Lower lobe of right lung (tissue), 2 donors: Measurements from ENCODE around the gene PPP1R12C. TPM values are rescaled to one million over a fixed set of nuclear protein-coding genes. Genes with fewer than 3 reads are reported as not detected.
"Not testable (repeated sequence)": the region's sequence is repeated elsewhere in the genome, so short reads cannot be mapped to it uniquely, and the experiment has no call there.

Experiments
- ATAC-seq, 2 donors: fragments of 200-7000 bp; cut with Tn5 transposase; one replicate each; pipeline ENCODE4 v1.9.1; 2020 to 2022; ENCODE audit warnings: mild to moderate bottlenecking in 2 of 2, moderate library complexity in 2 of 2
- DNase-seq: peaks from one replicate; pipeline ENCODE4 v3.0.0-alpha.2; 2020
- H3K27ac ChIP-seq: fragments of 200-600 bp; one replicate; pipeline ENCODE4 v1.8.0; 2022
- H3K27me3 ChIP-seq: fragments of 200-600 bp; one replicate; pipeline ENCODE4 v1.8.0; 2022; ENCODE audit warnings: low read depth
- H3K36me3 ChIP-seq: fragments of 200-600 bp; one replicate; pipeline ENCODE4 v1.8.0; 2022; ENCODE audit warnings: mild to moderate bottlenecking
- H3K4me1 ChIP-seq: fragments of 200-600 bp; one replicate; pipeline ENCODE4 v1.8.0; 2022
- H3K4me3 ChIP-seq: fragments of 200-600 bp; one replicate; pipeline ENCODE4 v1.8.0; 2022; ENCODE audit warnings: mild to moderate bottlenecking
- H3K9me3 ChIP-seq: fragments of 200-600 bp; one replicate; pipeline ENCODE4 v1.8.0; 2022
- CTCF ChIP-seq: fragments of 200-600 bp; IDR thresholded peaks from one replicate; pipeline ENCODE4 v1.8.0; 2022; ENCODE audit warnings: antibody characterized with exemption, mild to moderate bottlenecking
- intact Hi-C: fragments of 100-400 bp; cut with DNase I; formaldehyde crosslinking; loops from one replicate; pipeline ENCODE4 v1.11.0; 2022
- total RNA-seq: library from RNA; stranded (reverse); fragmentation: NEBNext Ultra II Directional; extraction: Animal tissue kit (Norgen Biotek cat#: 25700); gene quantifications from one replicate; pipeline ENCODE4 v1.2.1, GENCODE V29; 2021
- donor health status: DM: no; HTN: yes; CAD: no; lungs with severe emphysema.

Gene PPP1R12C
- total RNA-seq, 1 donor from 2014 or later = 103 TPM

- H3K27me3 ChIP-seq = peaks cover 49% of the 10 kb centered on the region
- intact Hi-C loops = no loop called here
- no peaks in the 10 kb centered on the region for H3K9me3 ChIP-seq
- no peak for DNase-seq
- peaks cover 9% of the 10 kb centered on the region for H3K4me1 ChIP-seq
- H3K36me3 ChIP-seq = no peaks in the 10 kb centered on the region
- no peak overlapping the region for H3K27ac ChIP-seq
- peak overlapping the region; percentile 11 for H3K4me3 ChIP-seq
- no peak for TF ChIP-seq CTCF
- ATAC-seq = peak; percentile 41
These were observed 39.0 kb upstream of the PPP1R12C start for GRCh38 chr19:55156202-55157063.

GRCh38 chr19:55155784-55156183, 38.3 kb upstream of the PPP1R12C start:
- H3K9me3 ChIP-seq, H3K4me1 ChIP-seq, ATAC-seq, H3K36me3 ChIP-seq, H3K27ac ChIP-seq, DNase-seq, intact Hi-C loops: not testable (repeated sequence)
- Histone ChIP-seq H3K27me3 (peaks cover 43% of the 10 kb centered on the region), H3K4me3 (peak overlapping the region; percentile 11)

- H3K36me3 ChIP-seq = no peaks in the 10 kb centered on the region
- TF ChIP-seq CTCF = no peak
- ATAC-seq (no peak), DNase-seq (no peak)
- no peak overlapping the region for H3K4me3 ChIP-seq
- no peaks in the 10 kb centered on the region for H3K9me3 ChIP-seq
- no peak overlapping the region for H3K27ac ChIP-seq
- peaks cover 9% of the 10 kb centered on the region for H3K4me1 ChIP-seq
- intact Hi-C loops = no loop called here
- H3K27me3 ChIP-seq = peaks cover 42% of the 10 kb centered on the region
These were observed 36.3 kb upstream of the PPP1R12C start for GRCh38 chr19:55153652-55154264.

- intact Hi-C loops = no loop called here
- ATAC-seq = no peak
- Histone ChIP-seq H3K36me3 (no peaks in the 10 kb centered on the region), H3K27me3 (peaks cover 37% of the 10 kb centered on the region), H3K27ac (no peak overlapping the region), H3K4me3 (no peak overlapping the region), H3K9me3 (no peaks in the 10 kb centered on the region), H3K4me1 (peaks cover 9% of the 10 kb centered on the region)
- DNase-seq = no peak
- no peak for TF ChIP-seq CTCF
These were observed 34.6 kb upstream of the PPP1R12C start for GRCh38 chr19:55152017-55152416.

- no peak for TF ChIP-seq CTCF
- DNase-seq (no peak), ATAC-seq (no peak)
- peaks cover 47% of the 10 kb centered on the region for H3K27me3 ChIP-seq
- no peak within 1 kb of the TSS for H3K27ac ChIP-seq
- intact Hi-C loops = no loop called here
- H3K9me3 ChIP-seq = no peaks in the 10 kb centered on the region
- H3K36me3 ChIP-seq = no peaks in the 10 kb centered on the region
- H3K4me1 ChIP-seq = peaks cover 9% of the 10 kb centered on the region
- H3K4me3 ChIP-seq = no peak within 1 kb of the TSS
These were observed 31.9 kb upstream of the PPP1R12C start, which contains the start of gene TNNT1 for GRCh38 chr19:55149078-55150003. Gene TNNT1 (minus strand): TSS chr19:55149206. CDS start chr19:55147157, 2,049 bp downstream.
